ENCODE data around the gene PTPRK.
"Not testable (repeated sequence)": the region's sequence is repeated elsewhere in the genome, so short reads cannot be mapped to it uniquely, and the experiment has no call there.

Gene PTPRK

DNA sequence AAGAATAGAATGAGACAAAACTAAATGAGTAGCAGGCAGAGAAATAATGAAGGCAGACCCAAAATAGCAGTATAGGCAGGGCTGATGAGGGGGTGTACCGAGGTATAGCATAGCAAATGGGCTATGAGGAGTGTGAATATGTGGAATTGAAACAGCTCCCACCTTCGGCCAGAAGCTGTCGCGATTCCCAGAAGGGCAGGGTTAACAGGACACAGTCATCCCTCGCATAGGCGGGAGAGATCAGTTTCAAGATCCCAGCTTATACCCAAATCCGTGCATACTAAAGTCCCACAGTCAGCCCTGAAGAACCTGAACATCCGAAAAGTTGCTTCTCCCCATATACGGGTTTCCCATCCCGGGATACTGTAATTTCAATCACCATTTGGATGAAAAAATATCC lies 82.7 kb downstream of the PTPRK start:
- FAIRE-seq, result no peak

DNA sequence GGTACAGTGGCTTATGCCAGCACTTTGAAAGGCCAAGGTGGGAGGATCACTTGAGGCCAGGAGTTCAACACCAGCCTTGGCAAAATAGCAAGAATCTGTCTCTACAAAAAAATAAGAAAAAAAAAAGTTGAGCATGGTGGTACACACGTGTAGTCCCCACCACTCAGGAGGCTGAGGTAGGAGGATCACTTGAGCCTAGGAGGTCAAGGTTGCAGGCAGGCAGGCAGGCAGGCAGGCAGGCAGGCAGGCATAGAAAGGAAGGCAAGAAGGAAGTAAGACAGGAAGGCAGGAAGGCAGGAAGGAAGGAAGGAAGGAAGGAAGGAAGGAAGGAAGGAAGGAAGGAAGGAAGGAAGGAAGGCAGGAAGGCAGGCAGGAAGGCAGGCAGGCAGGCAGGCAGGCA lies 85.6 kb downstream of the PTPRK start:
- not testable (repeated sequence) for FAIRE-seq

DNA sequence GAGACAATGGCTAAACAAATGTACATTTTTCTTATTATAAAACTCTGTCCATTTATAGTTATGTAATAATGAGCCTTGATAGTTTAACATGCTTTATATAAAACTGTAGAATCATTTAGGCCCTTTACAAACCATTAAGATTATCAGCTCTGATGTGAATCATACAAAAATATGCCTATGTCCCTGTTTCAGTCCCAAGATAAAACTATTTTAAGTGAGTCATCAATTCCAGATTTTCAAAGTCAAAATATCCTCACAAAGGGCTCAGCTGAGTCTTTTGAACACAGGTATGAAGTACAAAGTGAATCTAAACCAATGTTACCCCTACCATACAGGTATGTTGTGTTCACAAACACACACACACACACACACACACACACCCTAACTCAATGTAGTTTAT lies 88.0 kb downstream of the PTPRK start:
- FAIRE-seq, result no peak

DNA sequence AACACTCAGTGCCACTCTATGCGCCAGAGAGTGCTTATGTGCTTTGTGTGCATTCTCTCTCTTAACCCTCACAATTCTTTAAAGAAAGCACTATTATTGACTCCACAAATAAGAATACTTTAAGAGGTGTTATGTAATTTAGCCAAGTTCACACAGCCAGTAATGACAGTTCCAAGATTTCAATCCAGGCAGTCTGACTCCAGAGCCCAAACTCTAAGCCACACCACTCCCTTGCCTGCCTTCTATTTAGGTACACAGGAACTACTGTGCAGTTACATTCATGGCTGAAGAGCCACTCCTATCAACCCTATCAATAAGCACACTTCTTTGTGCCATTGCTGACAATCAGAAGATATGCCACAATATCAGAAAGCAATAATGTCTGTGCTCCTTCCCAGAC lies 93.3 kb downstream of the PTPRK start:
- FAIRE-seq, result no peak

DNA sequence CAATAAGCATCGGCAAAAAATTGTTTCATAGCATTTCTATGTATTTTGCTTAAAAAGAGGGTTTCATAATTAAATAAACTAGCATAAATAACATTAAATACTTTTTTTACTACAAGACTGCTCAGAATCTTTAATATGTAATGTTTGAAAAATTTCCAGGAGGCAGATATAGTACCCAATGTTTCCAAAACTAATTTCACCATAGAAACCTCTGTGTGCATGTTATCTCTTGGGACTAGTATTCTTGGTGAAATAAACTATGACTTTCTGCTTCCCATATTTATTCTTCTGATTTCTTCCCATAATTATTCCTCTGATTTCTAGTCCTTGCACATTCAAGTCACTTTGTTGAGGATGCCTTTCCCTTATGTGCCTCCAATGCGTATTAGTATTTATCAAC lies 94.5 kb downstream of the PTPRK start:
- FAIRE-seq, result no peak

DNA sequence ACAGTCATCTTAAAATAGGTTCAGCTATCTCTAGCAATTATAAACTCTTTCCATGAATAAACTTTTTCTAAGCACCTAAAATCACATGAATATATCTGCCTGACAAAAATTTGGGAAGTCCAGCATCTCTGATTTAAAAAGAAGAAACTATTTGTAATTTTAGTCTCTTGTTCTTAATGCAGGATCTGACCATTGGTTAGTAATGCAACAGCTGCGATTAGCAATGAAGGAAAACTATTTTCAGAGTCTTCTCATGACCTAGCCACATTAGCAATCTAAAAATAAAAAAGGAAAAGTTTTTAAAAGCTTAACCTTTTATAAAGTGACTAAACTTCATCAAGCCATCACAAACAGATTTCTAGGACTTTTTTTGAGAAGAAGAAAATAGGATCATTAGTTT lies 97.5 kb downstream of the PTPRK start:
- no peak for FAIRE-seq

DNA sequence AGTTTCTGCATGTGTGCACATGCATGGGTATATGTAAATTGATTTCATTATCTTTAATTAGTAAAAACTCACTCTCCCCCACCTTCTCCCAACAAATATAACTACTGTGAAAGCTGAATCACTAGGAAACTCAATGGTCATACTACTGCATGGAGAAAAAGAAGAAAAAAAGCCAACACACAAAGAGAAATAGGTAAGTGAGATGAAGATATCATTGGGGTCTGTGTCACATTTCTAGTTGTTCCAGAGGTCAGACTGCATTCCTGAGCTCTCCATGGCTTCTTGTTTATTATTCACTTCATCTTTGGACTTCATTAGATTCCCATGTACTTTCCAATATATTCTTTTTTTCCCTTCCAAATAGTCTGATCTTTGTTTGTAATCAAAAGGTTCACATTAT lies 98.2 kb downstream of the PTPRK start:
- FAIRE-seq, result no peak

DNA sequence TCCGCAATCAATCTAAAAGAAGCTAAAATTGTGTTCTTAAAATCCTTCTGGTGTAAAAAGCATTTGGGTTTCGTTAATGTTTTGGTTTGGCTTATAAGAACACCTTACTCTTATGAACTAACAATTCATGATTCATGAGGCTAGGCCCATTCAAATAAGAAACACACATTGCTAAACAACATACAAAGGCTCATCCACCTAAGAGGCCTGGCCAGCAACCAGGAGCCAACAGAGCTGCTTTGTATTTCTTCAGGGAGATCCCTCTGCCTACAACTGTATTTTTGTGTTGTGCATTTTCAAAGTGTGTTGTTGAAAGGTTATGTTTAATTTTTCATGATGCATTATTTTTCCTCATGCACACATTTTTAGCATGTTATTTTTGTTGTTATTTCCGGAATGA lies 98.6 kb downstream of the PTPRK start:
- FAIRE-seq, result no peak

DNA sequence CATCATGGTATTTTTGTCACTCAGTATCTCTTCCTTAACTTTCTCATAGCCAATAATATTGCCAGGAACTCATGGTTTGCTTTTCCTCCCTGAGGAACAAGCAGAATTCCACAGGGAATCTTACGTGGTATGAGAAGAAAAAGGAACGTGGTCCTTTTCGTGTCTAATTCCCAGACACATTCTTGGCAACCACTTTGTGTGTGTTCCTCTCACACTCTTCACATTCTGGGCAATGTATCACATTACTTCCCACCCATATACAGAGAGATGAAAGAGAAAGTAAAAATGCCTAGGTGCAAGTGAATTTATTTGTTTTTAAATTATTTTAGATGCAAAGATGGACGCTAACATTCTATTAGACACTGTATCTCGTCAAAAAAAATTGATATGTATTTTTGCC lies 102.7 kb downstream of the PTPRK start:
- no peak for FAIRE-seq

DNA sequence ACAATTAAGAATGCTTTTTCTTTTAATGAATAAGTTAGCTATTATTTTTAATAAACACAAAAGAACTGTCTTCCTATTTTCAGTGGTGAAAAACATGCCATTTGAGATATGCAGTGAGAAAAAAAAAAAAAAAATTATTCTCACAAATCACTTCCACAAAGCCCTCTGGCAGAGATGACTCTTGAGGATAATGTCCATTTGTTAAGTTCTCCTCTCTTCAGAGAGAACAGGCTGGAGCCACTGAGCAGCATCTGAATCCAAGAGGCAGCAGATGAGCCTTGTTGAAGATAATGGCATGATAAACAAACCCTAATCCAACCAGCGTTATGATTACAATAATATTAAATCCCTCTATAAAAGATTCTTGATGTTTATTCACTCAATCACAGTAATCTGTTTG lies 105.0 kb downstream of the PTPRK start:
- no peak for FAIRE-seq

DNA sequence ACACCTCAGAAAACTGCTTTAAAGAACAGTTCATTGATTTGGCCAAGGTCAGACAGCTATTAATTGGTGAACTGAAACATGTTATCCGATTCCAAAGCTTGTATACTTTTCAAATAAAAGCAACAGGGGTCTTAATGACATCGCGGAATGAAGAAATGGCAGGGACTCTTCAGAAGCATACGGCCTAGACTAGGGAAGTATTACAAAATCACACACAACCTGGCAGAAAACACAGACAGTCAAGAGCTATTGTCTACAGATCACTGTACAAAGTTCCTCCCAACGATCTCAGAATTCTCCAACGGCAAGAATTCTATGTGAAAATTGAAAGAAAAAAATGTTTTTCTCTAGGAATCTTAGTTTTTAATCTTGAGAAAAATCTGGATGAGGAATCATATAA lies 105.5 kb downstream of the PTPRK start:
- no peak for FAIRE-seq

DNA sequence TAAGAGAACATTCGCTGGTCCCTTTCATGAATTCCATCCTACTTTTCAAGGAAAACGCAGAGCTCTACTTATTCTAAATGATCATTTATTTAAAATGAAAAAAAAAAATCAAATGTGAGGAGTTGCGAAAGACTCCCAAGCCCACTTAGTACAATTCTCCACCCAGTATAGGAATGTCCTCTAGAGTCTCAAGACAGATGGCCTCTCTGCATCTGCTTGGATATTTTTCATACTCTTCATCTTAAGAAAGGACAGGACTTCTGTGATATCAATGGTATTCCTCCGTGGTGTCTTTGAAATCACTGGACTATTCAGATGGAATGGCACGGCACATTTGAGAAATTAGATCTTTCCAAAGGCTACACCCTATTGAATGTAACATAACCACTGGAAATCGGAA lies 107.1 kb downstream of the PTPRK start:
- FAIRE-seq, result no peak

DNA sequence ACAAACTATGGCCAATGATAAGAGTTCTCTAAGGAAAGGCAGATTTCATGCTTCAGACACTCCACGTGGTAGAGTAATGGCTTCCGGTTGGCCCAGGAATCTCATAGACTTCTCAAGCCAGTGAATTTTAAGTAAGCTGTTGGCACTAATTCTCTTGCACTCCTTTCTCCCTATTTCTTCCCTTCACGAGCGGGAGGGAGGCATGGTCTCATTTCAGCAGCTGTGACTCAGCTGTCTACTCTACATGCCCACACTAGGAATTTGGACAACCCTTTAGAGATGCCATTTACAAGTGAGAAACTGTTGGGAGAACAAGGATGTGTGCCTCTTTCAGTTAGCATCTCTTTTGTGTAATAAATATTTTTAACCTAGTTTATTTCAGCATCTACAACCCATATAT lies 107.7 kb downstream of the PTPRK start:
- no peak for FAIRE-seq

DNA sequence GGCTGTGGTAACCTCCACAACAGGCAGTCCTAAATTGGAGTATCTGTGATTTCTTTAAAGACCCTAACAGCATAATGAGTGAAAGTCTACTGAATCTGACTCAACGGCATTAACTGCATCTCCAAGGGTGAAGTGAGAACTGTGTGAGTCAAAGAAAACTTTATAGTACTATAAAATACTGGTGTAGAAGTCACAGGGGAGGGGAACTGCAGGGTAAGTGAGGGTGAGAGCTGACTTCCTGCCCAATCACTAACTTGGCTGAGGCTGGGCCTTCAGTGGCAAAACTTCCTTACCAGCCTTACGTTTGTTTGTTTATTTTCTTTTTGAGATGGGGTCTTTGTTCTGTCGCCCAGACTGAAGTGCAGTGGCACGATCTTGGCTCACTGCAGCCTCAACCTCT lies 109.8 kb downstream of the PTPRK start:
- FAIRE-seq, result peak; percentile 18

DNA sequence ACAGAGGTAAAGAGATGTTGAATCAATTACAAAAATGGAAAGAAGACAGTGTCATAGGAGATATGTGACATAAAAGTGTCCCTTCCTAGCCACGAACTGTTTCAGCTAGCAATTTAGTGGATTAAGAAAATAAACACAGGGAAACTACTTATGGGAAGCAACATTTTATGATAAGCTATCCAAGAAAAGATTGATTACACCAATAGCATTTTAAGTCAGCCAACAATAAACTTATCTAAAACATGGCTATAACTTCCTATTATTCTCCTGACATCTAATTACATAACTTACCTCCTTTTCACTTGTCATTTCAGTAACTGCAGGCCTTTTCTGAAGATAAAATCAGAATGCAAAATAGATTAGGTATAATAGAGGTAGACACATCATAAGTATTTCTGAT lies 111.4 kb downstream of the PTPRK start:
- FAIRE-seq, result no peak

DNA sequence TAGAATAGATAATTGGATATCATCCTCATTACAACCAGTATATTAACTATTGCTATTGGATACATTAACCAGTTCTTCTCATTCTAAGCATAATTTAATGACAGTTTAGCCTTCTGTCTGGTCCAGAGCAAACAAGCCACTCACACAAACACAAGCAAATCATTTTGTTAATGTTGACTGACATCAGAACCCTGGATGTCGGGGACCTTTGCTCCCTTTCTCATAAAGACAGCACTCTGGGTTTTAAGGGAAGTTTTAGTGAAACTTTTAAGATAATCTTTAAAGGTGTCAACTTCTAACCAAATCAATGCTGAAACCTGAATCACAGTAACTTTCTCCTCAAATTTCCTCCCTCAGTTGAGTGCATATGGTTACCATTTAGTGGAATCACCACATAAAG lies 113.9 kb downstream of the PTPRK start:
- FAIRE-seq, result no peak

DNA sequence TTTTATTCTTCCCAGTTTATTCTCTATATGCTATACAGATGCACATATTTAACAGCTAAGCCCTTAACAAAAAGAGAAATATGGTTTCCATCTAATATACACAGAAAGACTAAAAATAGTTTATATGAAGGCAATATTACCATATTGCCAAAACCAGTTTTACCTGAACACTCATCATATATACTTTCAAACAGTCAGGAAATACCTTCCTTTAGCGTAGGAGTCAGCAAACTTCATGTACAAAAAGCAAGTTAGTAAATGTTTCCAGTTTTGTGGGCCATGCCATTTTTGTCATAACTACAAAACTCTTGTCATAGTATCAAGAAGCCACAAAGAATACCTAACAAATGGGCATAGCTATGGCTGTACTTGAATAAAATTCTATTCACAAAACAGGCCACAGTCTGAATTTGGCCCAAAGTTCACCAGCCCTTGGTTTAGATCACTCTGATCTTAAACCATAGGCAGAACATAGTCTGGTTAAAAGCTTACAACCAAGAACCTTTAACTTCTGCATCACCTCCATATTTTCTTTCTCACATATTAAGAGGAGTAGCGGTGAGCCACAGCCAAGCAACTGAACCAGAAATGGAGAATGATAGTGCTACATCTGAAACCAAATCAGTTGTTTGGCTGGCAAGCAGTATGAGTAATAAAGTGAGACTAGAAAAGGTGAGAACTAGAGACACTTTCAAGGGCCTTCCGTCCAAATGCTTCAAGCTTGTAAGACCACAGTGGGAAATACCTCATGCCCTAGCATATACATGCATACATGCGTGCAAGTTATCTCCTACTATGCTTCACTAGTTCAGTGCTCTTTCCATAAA lies 116.6 kb downstream of the PTPRK start:
- FAIRE-seq, result no peak

DNA sequence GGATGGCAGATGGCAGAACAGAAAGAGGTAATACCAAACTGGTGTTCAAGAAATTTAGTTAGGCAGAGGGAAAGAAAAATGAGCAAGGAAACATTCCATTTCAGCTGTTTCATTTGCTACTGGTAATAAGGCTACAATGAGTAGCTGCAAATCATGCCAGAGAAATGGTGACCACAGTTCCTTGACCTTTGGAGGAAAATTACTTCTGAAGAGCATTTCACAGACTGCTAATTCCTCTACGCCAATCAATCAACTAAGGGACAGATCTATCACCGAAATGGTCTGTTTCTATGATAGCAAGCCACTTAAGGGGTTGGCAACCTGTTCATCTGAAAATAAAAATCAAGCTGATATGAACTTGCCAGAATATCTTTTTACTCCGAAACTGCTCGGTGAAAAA lies 119.5 kb downstream of the PTPRK start:
- FAIRE-seq, result no peak

DNA sequence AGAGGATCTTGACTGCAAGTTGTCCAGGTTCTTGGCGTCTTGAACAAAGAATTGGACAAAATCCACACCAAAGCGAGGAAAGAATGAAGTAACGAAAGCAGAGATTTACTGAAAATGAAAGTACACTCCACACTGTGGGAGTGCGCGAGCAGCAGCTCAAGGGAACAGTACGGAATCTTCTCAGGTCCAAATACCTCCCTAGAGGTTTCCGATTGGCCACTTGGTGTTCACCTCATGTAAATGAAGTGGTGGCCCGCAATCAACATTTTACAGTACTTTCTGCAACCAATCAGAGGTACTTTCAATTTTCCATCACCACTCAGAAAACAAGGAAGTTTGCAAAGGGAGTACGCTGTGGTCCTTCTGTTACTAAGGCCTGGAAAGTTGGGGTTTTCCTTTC lies 122.4 kb downstream of the PTPRK start:
- no peak for FAIRE-seq

DNA sequence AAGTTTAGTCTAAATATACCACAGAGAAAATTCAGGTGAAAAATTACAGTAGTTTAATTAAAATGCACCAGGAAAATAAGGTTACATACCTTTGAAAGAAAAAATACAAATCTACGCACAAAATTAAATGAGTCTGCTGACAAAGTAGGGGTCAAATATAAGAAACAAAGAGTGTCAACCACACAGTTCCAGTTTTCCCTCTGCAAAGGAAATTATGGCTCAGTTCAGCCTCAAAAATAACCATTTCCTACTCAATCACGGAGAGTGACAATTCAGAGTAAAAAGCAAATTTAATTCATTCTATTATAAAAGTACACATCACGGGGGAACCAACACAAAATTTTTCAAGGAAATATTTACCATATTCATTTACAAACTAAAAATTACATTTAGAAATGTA lies 124.8 kb downstream of the PTPRK start:
- FAIRE-seq, result peak; percentile 64

DNA sequence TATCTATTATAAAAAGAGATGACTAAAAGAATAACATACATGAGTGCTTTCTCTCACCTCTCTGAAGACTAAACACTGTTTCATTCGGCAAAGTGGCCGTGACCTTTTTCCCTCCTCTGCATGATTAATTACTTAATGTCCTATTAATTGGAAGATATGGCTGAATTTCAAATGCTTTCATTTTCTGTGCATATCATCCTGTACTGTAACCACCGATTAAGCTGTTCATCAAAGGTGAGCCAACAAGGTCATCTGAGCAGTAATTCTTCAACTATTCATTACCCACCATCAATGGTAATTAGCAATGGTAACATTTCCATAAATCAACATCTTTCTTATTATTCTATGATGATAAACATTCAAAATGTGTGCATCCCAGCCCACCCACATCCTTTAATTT lies 125.2 kb downstream of the PTPRK start:
- FAIRE-seq, result no peak

DNA sequence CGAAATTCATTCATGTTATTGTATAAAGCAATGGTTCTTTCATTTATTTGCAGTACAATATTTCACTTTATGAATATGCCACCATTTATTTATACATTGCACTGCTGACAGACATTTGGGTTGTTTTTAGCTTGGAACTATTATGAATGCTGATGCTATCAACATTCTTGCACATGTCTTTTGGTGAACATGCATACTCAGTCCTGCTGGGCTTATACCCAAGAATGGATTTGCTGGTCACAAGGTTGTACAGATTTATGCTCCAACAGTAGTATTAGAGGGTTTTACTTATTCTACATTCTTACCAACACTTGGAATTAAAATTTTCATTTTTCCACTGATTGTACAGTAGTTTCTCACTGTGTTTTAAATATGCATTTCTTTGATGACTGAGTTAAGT lies 126.2 kb downstream of the PTPRK start:
- FAIRE-seq, result no peak

DNA sequence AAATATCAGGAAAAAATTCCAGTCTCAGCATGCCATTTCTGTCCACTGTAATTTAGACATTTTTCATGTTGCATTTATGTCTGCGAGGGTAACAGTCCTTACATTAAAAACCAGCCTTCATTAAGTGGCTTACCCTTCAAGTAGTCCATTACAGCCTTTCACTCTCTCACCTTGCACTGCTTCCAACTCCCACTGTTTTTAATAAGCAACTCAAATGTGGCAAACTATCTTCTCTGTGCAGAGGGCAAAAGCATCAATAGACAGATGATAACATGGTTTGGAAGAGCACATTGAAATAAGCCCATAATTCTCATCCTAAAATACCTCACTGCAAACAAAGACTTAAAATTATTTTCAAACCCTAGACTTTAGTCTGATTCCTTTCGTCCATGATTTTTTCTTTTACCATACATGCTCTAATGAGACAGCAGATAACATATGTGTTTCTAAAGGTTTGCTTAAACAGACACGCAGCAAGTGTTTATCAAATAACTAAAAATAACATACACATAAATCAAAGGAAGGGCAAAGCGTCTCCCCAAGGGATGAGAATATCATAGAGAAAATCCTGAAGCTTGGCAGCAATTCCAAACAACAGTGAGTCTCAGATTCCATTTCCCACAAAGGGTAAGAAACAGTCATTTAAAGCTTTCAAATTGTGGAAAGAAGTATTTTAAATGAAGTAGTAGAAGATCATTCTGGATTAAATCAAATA lies 130.4 kb downstream of the PTPRK start:
- FAIRE-seq, result no peak

DNA sequence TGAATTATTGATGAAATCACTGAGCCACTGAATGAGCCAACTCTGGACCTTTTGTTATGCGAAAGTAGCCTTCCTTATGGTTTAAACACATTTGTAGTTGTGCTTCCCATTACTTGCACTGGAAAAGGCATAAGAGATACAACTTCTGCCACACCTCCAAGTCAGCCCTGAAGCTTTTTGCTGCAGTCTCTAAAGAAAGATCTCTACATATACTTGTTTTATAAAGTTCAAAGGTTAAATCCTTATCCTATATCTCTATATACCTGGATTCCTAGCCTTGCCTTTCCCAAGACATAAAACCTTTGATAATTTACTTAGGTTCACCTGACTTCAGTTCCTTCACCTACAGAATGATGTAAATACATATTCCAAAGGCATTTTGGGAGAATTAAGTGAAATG lies 132.0 kb downstream of the PTPRK start:
- FAIRE-seq, result no peak

DNA sequence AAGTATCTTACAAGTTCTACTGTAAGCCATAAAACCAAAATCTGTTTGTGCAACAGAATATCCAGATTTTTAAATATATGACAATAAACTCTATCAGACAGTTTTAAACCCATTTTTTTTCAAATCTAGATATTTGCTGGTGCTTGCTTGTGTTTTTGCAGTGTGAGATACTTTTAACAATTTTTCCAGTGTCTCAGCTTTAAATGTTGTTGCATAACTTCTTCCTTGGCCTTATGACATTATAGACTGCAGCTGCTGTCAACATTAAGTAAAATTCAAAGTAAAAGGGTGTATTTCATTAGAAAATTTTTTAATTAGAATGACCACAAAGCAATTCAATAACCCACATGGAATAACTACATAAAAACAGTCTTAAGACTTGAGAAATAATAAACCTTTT lies 139.5 kb downstream of the PTPRK start:
- FAIRE-seq, result no peak
